ENCODE data around the gene MTG2. TPM values are rescaled to one million over a fixed set of nuclear protein-coding genes. Genes with fewer than 3 reads are reported as not detected.

The MTG2 gene
- total RNA-seq, 1 donor from 2014 or later, result 29.9 TPM

DNA sequence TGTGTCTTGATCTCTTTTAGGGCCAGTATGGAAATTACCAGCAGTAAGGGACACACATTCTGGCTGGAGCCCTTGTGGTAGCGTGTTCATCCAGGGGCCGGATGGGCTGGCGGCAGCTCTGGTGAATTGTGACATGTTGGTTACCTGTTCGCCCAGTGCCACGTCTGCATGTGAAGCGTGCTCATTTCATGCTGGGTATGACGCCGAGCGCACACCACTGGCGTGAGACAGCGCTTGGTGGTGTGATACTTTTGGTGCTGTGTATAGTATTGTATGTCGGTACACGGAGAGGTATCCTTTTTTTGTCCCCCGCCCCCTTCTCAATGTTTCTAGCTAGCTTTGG, 3.7 kb upstream of the MTG2 start:
- no peak for DNase-seq (ENCODE audit: low spot score)

DNA sequence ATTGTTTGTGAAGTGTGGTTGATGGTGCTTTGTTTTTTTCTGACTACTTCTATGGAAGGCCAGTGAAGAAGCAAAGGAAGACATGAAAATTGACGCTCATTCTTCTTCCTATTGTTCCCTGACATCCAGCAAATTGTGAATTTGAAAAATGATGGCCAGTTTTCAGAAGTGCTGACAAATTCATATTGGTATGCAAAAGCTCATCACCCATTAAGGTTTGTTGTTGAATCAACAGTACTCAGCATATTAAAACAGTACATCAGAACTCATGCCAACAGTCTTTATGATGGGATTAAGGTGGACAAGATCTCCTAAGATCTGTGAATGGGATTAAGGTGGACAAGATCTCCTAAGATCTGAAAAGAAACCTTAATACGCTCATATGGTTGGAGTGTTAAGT, 1.0 kb upstream of the MTG2 start:
- no peak for DNase-seq (ENCODE audit: low spot score)

DNA sequence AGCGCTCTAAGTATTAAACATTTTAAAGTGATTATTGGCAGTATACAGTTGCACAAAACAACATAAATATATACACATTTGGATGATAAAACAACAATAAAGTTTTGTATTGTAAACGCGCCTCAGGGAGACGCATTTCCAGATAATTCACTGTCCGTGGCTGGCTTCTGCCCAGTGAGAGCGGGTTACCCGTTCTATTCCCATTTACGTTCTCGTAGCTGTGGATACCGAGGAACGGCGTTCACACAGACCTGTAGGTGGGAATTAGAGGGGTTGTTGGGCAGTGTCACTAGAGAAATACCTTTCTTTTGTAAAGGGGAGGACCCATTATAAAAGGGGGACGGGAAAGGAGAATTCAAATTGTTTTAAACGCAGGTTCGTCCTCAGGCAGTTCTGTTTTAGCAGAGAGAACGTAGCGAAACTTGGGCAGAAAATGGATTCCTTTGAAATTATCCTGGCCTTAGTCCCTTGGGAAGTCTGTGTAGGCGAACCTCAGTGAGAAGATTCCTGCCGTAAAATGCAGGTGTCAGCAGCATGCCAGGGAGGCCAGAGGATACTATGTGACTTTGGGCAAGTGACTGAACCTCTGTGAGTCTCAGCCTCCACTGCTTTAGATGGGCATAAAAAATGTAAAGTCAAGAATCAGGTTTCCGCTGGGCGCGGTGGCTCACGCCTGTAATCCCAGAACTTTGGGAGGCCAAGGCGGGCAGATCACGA, 756 bp downstream of the MTG2 start:
- DNase-seq (ENCODE audit: low spot score), result no peak

DNA sequence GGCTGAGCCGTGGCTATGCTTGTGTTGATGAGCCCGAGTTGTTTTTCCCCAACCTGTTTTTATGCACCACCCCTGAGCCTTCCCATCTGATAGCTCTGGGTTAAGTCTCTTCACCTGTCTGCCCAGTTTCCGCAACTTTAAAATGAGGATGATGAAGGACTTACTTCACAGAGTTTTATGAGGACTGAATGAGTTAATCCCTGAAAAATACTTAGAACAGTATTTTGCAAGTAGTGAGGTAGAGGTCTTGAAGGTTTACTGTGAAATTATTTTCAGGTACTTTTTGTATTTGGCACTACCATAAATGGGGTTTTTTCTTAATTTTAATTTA, 3.2 kb downstream of the MTG2 start:
- DNase-seq (ENCODE audit: low spot score), result no peak

DNA sequence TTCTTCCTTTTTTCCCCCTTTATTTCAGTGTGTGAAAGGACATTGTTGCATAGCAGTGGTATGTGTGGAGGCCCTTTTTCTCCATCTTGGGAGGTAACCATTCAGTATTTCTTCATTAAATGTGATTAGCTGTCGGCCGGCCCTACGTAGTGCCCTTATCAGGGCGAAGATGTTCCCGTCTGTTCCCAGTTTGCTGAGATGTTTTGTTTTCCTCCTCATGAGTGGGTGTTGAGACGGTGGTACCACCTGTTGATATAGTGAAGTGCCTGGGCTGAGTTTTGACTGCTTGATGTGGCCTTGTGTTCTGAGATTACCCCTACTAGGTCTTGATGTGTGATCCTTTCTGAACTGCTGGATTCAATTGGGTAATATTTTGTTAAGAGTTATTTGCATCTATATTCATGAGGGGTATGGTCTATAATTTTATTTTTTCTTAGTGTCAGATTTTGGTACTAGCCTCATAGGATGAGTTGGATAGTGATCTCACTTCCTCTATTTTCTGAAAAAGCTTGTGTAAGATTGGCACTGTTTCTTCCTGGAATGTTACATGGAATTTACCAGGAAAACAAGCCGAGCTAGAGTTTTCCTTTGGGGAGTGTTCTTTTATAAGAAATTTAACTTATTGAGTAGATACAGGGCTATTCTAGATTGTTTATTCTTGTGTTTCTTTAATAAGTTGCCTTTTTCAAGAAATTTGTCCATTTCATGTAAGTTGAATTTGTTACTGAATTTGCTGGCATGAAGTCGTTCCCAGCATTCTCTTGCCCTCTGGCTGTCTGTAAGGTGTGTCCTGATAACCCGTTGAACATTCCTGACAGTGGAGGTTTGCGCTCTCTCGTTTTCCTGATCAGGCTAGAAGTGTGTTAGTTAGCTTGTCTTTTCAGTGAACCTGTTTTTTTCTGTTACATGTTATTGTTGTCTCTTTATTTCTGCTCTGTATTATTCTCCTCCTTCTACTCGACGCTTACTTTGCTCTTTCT, 4.3 kb downstream of the MTG2 start:
- no peak for DNase-seq (ENCODE audit: low spot score)

DNA sequence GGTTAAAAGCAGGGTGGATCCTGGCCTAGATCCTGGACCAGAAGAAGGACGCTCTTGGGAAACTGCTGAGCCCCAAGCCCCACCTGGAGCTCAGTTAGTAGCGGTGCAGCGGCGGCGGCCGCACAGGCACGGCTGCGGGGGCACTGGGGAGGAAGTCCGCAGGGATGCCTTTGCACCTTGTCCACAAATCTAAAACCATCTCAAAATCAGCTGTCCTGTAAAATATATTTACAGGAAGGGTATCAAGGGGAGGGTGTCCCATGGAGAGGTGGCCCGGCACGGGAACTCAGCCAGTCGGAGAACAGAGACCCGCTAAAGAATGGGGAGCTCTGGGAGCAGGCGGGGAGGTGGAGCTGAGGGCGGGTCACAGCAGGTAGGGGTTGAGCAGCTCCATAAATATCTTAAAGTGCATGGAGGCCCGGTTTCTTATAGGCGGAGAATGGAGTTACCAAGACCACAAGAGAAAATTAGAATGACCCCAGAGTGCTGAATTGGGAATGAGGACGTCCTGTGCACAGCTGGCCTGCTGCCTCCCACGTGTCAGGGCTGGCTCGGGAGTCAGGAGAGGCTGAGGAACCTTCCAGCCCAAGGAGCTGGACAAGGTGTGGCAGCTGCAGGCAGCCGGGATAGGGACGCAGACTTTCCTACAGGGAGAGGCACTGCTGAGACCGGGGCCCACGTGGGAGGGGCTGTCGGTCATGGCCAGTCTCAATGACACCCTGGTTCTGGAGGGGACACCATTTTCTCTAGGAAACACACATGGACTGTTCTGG, 8.0 kb downstream of the MTG2 start:
- DNase-seq (ENCODE audit: low spot score), result no peak

DNA sequence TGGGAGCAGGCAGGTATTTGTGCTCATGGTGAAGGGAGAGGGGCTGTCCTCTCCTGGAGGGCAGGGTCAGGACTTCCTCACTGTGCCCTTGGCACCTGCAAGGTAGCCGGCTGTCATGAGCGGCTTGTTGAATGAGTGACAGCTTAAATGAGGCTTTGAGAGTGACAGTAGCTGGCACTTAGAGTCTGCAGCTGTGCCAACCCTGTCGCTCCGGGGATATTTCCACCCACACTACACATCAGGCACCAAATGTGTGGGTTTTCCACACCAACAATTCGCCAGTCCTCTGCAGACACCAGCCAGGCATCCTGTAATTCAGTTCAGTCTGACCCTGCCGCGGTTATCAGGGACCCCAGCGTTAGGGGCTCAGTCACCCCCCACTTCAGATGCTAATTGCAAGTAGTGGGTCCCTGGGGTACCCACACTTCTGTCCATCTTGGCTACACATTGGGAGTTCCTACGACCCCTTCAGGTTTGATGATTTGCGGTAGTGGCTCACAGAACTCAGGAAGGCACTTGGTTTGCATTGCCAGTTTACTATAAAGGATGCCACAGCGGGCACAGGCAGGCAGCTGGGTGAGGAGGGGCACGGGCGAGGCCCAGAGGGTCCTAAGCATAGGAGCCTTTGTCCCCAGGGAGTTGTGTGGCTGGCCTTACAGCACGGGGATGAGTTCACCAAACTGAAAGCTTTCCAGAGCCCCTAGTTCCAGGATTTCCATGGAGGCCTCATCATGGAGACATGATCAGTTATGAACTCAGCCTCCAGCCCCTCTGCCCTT, 9.1 kb downstream of the MTG2 start:
- DNase-seq (ENCODE audit: low spot score), result no peak

DNA sequence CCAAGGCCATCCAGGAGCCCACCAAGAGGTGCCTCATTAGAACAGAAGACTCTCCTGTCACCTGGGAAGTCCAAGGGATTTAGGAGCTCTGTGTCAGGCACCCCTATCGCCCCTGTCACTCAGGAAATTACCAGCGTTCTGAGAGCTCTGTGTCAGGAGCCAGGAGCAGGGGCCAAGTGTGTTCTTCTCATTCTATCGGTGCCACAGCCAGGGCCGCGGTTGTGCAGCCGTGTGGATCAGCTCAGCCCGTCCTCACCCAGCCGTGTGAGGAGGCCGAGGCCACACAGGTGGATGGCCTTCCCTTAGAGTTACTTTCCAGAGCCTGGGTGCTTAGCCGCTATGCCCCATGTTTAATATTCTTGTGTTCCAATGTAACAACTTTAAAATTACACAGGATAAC, 9.8 kb downstream of the MTG2 start:
- no peak for DNase-seq (ENCODE audit: low spot score)

DNA sequence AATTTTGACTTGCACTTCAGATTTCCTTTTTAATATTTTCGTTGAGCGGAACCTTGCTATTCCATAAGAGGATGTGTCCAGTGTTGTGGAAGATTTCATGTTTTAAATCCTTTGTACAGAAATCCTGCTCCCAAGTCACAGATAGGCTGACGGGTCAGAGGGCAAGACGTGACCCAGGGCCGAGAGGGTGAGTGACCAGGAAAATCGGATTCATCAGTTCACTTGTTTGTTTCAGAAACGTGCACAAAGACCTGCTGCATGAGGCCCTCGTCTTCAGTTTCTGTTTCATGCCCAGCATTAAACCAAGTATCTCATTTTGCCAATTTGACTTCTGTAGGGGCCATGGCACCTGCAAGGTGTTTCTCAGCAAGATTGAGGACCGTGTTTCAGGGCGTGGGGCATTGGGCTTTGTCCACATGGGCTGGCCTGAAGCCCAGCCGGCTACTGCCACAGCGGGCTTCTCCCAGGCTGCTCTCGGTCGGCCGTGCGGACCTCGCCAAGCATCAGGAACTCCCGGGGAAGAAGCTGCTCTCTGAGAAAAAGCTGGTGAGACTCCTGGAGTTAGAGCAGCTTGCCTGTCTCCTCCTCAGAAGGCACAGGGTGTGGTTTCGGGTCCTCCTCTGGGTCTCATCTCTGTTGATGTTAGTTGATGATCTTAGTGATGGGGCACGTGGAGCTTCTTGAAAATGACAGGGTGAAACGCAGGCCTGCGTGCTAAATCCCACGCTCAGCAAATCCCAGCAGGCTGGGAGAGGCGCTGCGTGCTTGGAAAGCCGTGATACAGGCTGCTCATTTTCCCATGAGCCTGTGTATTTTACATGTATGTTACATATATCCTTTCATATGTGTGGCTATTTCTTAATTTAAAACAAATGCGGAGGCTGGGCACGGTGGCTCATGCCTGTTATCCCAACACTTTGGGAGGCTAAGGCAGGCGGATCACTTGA, 10.5 kb downstream of the MTG2 start:
- no peak for DNase-seq (ENCODE audit: low spot score)

DNA sequence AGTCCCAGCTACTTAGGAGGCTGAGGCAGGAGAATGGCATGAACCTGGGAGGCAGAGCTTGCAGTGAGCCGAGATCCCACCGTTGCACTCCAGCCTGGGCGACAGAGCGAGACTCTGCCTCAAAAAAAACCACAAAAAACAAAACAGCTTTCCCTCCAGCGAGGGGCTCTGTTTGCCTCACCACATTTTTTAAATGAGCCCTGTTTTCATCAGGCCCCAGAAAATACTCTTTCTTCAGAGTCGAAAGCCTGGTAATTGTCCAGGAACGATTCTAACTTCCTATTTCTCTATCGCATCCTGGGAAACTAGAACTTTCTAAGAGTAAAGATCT, 12.2 kb downstream of the MTG2 start:
- DNase-seq (ENCODE audit: low spot score), result no peak

DNA sequence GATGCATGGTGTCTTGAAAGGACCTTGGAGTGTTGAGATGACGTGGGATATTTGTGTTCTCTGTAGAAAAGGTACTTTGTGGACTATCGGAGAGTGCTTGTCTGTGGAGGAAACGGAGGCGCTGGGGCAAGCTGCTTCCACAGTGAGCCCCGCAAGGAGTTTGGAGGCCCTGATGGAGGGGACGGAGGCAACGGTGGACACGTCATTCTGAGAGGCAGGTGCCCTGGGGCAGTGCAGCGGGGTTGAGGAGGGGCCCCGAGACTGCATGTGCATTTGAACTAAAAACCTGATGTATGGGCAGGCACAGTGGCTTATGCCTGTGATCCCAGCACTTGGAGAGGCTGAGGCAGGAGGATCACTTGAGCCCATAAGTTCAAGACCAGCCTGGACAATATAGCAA, 12.9 kb downstream of the MTG2 start:
- DNase-seq (ENCODE audit: low spot score), result no peak

DNA sequence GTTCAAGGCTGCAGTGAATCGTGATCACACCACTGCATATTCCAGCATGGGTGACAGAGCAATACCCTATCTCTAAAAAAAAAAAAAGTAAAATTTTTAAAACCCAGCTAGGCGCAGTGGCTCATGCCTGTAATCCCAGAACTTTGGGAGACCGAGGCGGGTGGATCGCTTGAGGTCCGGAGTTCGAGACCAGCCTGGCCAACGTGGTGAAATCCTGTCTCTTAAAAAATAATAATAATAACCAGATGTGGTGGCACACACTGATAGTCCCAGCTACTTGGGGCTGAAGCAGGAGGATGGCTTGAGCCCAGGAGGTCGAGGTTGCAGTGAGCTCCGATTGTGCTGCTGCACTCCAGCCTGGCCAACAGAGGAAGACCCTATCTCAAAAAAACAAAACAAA, 13.5 kb downstream of the MTG2 start:
- no peak for DNase-seq (ENCODE audit: low spot score)

DNA sequence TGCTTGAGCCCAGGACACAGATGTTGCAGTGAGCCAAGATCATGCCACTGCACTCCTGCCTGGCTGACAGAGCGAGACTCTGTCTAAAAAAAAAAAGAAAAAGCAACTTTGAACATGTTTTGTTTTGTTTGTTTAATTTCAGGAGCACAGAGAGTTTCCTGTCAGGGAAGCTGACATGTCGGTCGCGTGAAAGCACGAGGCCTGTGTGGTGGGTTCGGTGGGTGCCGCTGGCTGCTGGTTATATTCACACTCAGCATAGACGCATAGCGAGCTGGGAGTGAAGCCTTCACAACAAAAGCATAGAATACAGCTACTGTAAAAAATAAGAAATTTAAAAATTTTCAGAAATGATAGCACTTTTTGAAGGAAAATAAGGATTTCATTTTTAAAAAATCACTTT, 14.5 kb downstream of the MTG2 start:
- no peak for DNase-seq (ENCODE audit: low spot score)

DNA sequence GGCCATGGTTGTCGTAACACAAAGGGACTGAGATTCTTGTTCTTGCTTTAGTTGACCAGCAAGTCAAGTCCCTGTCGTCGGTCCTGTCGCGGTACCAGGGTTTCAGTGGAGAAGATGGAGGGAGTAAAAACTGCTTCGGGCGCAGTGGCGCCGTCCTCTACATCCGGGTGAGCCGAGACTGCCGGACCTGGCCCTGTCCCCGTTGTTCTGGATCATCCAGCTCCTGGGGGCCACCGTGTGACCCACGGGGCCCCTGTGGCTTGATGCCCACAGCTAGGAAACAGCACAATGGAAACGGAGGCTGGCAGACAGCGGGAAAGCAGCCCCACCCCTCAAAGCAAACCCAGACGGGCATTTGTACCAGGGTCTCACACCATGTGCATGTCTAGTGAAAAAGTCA, 15.0 kb downstream of the MTG2 start:
- no peak for DNase-seq (ENCODE audit: low spot score)

DNA sequence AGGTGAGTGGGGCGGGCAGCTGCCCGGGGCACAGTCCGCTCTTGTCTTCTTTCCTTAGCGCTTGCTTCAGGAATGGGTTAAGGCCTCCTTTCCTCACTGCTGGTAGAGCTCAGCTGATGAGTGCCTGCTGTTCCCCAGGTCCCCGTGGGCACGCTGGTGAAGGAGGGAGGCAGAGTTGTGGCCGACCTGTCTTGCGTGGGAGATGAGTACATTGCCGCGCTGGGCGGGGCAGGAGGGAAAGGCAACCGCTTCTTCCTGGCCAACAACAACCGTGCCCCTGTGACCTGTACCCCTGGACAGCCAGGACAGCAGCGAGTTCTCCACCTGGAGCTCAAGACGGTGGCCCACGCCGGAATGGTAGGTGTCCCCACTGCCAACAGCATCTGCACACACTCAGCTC, 15.7 kb downstream of the MTG2 start:
- DNase-seq (ENCODE audit: low spot score), result no peak

DNA sequence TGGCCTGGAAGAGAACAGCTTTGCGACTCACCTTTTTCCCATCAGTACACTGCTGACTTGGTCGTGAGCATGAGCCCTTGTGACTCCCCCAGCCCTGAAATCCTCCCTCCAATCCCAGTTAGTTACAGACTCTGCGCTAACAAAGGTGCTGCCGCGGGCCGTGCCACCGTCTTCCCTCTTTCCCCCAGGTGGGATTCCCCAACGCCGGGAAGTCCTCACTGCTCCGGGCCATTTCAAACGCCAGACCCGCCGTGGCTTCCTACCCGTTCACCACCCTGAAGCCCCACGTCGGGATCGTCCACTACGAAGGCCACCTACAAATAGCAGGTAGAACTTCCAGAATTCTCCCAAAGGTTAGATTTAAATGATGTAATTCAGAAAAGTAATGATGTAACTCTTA, 16.1 kb downstream of the MTG2 start:
- DNase-seq (ENCODE audit: low spot score), result no peak

DNA sequence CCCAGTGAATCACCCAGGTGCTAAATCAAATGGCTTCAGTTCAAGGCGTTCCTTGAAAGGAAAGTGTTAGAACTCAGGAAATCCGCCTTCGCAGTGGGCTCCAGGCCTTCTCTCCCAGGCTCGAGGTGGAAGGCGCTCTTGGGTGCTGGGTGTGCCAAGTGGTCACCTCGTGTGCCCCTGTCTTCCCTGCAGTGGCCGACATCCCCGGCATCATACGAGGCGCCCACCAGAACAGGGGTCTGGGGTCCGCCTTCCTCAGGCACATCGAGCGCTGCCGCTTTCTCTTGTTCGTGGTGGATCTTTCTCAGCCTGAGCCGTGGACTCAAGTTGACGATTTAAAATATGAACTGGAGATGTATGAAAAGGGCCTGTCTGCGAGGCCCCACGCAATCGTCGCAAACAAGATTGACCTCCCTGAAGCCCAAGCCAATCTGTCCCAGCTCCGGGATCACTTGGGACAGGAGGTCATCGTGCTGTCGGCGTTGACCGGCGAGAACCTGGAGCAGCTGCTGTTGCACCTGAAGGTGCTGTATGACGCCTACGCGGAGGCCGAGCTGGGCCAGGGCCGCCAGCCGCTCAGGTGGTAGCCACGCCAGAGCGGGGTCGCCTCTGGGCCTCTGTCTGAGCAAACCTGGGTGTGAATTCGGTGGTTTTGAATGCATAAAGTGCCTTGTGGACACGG, 17.8 kb downstream of the MTG2 start:
- DNase-seq (ENCODE audit: low spot score), result no peak

DNA sequence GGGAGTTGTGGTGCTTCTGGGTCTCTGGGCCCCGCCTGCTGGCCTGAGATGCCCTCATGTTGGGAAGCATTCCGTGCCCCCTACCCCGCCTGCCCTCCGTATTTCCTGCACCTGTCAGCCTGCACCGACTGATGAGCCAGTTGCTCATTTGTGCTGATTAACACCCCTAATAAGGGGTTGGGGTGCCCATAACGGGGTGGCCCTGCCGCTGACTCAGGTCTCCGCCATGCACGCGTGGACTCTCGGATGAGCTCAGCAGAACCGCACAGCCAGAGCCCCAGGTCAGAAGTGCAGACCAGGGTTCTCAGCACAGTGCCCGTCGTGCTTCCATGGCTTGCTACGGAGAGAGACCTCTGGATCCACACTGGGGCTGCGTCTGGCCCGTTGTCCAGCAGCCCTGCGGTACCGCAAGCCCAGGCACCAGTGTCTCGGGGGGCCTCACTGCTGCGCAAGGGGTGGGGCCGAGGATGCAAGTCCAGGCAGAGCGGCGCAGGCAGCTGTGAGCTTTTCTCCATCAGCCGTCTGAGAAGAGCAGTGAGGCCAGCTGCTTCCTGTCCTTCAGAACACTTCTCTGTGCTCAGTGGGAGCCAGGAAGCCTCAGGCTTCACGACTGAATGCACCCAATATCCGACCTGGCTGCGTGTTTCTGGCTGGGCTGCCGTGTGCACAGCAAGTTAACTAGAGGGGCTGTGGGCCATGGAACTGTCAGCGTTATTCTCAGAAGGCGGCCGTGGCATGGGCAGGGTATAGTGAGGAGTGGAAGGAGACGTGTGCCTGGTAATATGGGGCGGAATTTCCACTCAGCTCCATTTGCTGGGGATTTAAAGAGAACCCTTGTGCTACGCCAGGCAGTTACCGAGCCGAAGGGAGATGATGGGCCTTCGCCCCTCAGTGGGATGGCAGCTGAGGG, 18.6 kb downstream of the MTG2 start:
- DNase-seq (ENCODE audit: low spot score), result no peak

DNA sequence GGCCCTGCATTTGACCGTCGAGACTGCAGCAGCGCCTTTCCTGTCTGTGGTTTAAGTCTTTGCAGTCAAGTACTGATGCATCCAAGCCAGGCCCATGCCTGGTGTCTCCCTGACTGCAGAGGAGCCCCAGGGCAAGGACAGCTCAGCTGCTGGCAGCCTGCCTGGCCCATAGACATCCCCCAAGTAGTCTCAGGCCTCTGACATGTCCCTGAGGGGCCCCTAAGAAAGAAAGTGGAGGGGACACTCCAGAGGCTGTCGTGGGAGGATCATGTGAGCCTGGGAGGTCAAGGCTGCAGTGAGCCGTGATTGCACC, 19.2 kb downstream of the MTG2 start:
- no peak for DNase-seq (ENCODE audit: low spot score)

All from mesenteric fat pad (tissue), 1 donor.